Nephron progenitor cell (in vitro differentiated cells): ENCODE results near the gene ELOVL3.

Experiments
- DNase-seq: peaks from one replicate; pipeline ENCODE4 v3.0.0; 2021
- H3K27ac Mint-ChIP-seq: 2 replicates; pipeline ENCODE4 v1.8.0; 2021; ENCODE audit warnings: mild to moderate bottlenecking, moderate library complexity, mixed read lengths
- H3K27me3 Mint-ChIP-seq: 2 replicates; pipeline ENCODE4 v1.8.0; 2021; ENCODE audit warnings: mild to moderate bottlenecking, low read depth, mixed read lengths; ENCODE audit not compliant: poor library complexity
- H3K36me3 Mint-ChIP-seq: 2 replicates; pipeline ENCODE4 v1.8.0; 2021; ENCODE audit warnings: low read depth, mixed read lengths
- H3K4me1 Mint-ChIP-seq: 2 replicates; pipeline ENCODE4 v1.8.0; 2021; ENCODE audit warnings: mixed read lengths
- H3K4me3 Mint-ChIP-seq: 2 replicates; pipeline ENCODE4 v1.8.0; 2021; ENCODE audit warnings: mild to moderate bottlenecking, moderate library complexity, mixed read lengths
- H3K9me3 Mint-ChIP-seq: 2 replicates; pipeline ENCODE4 v1.8.0; 2021; ENCODE audit warnings: mild to moderate bottlenecking, moderate library complexity, mixed read lengths
- TF ChIP-seq, protein P1 (sequence below): fragments of 200-600 bp; sonication (generic); IDR thresholded peaks from 2 replicates; pipeline ENCODE4 v1.5.0; 2021; ENCODE audit warnings: antibody characterized with exemption

ELOVL3 gene

DNA sequence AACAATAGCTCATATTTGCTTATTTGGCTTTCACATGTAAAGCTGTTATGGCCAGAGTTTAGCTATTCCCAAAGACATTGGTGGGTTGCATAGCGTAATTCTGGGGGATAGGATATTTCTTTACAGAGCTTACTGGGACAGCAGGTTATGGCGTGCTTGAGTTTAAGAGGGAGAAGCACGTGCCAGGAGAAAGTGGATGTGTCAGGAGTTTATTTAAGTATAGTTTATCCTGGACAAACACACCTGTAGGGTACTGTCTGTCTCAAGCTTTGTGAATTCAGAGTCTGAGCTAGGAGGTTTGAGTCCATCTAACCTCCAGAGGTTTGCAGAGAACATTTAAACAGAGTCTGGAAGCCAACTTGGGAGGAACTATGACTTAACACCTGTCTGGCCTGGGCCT is 40.6 kb downstream of the ELOVL3 start:
- Mint-ChIP-seq H3K27ac (no peak overlapping the region), H3K4me3 (no peak overlapping the region), H3K36me3 (peaks cover 34% of the 10 kb centered on the region), H3K4me1 (peaks cover 60% of the 10 kb centered on the region), H3K27me3 (peaks cover 3% of the 10 kb centered on the region), H3K9me3 (no peaks in the 10 kb centered on the region)
- TF ChIP-seq, protein P1, sequence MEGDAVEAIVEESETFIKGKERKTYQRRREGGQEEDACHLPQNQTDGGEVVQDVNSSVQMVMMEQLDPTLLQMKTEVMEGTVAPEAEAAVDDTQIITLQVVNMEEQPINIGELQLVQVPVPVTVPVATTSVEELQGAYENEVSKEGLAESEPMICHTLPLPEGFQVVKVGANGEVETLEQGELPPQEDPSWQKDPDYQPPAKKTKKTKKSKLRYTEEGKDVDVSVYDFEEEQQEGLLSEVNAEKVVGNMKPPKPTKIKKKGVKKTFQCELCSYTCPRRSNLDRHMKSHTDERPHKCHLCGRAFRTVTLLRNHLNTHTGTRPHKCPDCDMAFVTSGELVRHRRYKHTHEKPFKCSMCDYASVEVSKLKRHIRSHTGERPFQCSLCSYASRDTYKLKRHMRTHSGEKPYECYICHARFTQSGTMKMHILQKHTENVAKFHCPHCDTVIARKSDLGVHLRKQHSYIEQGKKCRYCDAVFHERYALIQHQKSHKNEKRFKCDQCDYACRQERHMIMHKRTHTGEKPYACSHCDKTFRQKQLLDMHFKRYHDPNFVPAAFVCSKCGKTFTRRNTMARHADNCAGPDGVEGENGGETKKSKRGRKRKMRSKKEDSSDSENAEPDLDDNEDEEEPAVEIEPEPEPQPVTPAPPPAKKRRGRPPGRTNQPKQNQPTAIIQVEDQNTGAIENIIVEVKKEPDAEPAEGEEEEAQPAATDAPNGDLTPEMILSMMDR = no peak
- no peak for DNase-seq

DNA sequence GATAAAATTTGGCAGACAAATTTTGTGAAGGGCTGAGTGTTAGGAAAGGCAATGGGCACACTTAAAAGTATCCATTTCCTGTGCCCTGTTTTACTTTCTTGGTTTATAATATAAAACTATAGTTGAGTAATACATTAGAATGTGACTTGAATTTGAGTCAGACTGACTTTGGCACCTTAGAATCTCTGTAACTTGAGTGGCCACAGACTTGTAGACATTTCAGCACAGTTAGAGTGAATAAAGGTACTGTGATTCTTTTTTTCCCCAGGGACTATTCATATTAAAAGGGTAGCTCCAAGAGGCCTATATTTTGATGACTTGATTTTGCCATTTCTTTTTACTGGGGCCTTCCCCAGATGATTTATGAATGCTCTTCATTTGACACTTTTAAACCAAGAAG is 41.6 kb downstream of the ELOVL3 start:
- Mint-ChIP-seq H3K36me3 (peaks cover 33% of the 10 kb centered on the region), H3K27me3 (peaks cover 3% of the 10 kb centered on the region), H3K4me1 (peaks cover 49% of the 10 kb centered on the region), H3K9me3 (no peaks in the 10 kb centered on the region), H3K4me3 (no peak overlapping the region), H3K27ac (peak overlapping the region; percentile 81)
- TF ChIP-seq, protein P1 = no peak
- no peak for DNase-seq

DNA sequence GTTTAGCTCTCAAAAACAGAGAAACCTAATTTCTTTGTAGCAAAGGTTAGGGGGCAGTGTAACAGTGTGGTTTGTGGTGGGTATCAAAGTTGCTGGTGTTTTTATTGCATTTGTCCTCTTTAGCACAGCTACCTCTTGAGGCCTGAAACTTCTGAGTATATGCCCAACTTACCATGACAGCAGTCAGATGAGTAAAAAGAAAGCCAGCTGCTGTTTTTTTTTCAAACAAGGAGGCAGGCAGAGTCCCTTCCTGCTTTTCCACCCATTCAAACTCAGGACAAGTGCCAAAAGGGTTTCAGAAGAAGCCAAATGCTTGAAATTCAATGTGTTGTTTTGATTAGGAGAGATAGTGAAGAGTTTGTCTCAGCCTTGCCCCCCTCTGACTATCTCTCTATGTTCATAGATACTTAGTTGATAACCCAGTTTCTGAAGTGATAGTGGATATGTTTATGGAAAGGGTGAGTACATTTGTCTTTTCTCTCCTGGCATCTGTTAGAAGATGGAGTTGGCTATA is 42.3 kb downstream of the ELOVL3 start:
- H3K36me3 Mint-ChIP-seq = peaks cover 31% of the 10 kb centered on the region
- peaks cover 45% of the 10 kb centered on the region for H3K4me1 Mint-ChIP-seq
- no peaks in the 10 kb centered on the region for H3K9me3 Mint-ChIP-seq
- no peak for DNase-seq
- H3K27me3 Mint-ChIP-seq = peaks cover 3% of the 10 kb centered on the region
- TF ChIP-seq, protein P1 = no peak
- no peak overlapping the region for H3K4me3 Mint-ChIP-seq
- H3K27ac Mint-ChIP-seq = peak overlapping the region; percentile 81

DNA sequence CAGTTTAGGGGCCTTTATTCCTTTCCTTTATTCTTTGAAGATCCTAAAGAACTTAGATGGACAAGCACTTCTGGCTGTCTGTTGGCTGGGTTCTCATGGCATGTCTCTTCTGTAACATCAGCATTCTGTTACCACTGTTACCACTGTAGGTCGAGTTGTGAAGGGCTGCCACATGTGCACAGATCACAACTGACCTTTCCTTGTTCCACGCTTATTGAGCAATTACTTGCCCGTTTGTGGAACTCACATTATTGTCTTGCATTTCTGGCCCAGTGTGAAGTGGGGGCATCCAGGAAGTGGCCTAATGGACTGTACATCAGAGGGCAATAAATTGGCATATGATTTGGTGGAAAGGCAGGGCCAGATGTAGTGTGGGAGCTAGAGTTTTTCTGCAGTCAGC is 42.9 kb downstream of the ELOVL3 start:
- Mint-ChIP-seq H3K36me3 (peaks cover 31% of the 10 kb centered on the region), H3K4me1 (peaks cover 43% of the 10 kb centered on the region), H3K27ac (peak overlapping the region; percentile 18), H3K9me3 (no peaks in the 10 kb centered on the region), H3K27me3 (peaks cover 3% of the 10 kb centered on the region), H3K4me3 (no peak overlapping the region)
- TF ChIP-seq, protein P1 = no peak
- no peak for DNase-seq

DNA sequence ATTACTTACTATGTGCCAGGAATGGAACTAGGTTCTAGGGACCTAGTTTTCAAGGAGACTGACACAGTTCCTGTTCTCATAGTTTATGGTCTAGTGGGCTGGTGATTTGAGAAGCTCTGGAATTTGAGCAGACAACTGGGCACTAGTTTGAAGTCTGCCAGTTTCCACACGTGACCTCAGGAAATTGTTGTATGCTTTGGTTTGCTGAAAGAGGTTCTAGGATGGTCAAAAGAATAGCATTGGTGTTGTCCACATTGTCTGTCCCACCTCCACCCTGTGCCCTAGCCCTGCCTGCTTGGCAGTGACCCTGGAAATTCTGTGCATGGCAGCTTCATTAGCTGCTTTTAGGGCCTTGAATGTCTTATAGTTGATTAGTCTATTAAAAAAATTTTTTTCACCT is 48.0 kb downstream of the ELOVL3 start:
- Mint-ChIP-seq H3K27ac (no peak overlapping the region), H3K9me3 (no peaks in the 10 kb centered on the region), H3K27me3 (peaks cover 3% of the 10 kb centered on the region), H3K4me1 (peaks cover 15% of the 10 kb centered on the region), H3K36me3 (peaks cover 34% of the 10 kb centered on the region), H3K4me3 (no peak overlapping the region)
- TF ChIP-seq, protein P1 = no peak
- DNase-seq = no peak

DNA sequence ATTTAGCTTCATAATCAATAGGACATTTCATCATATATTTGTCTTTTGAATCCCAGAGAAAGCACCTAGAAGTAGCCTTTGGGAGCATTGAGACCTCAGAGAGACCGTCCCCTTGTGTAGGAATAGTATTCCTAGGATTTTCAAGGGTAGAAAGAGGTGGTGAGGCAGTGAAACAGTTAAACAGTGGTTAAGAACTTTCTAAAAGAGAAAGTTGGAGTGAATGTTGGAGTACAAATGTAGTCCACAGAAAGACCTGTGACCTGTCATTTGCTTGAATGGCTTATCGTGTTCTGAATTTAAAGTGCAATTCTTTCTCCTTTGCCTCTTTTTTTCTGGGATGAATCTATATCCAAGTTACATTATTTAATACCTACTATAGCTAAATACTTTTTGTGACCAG is 49.2 kb downstream of the ELOVL3 start:
- H3K4me1 Mint-ChIP-seq = peaks cover 23% of the 10 kb centered on the region
- H3K4me3 Mint-ChIP-seq = no peak overlapping the region

More for the DNA sequence above, 49.2 kb downstream of the ELOVL3 start:
- DNase-seq = no peak
- H3K36me3 Mint-ChIP-seq = peaks cover 30% of the 10 kb centered on the region
- no peak overlapping the region for H3K27ac Mint-ChIP-seq
- H3K27me3 Mint-ChIP-seq = peaks cover 3% of the 10 kb centered on the region
- no peaks in the 10 kb centered on the region for H3K9me3 Mint-ChIP-seq
- TF ChIP-seq, protein P1 = no peak
